GM19468 (cell line): Measurements from ENCODE around the gene ADAMTS14.
"Not testable (repeated sequence)": the region's sequence is repeated elsewhere in the genome, so short reads cannot be mapped to it uniquely, and the experiment has no call there.

Source experiments
- ATAC-seq: cut with Tn5 transposase; IDR thresholded peaks from one replicate; pipeline ENCODE4 v1.9.1; 2021; ENCODE audit warnings: mild to moderate bottlenecking, moderate library complexity, moderate number of reproducible peaks; ENCODE audit not compliant: unreplicated experiment; ENCODE audit errors: extremely low read depth

The ADAMTS14 gene

GRCh38 chr10:70765794-70766594 is 93.7 kb downstream of the ADAMTS14 start:
- no peak for ATAC-seq

GRCh38 chr10:70768026-70768685 is 95.8 kb downstream of the ADAMTS14 start:
- ATAC-seq, result not testable (repeated sequence)

GRCh38 chr10:70769121-70769520 is 96.8 kb downstream of the ADAMTS14 start:
- ATAC-seq, result no peak

- no peak for ATAC-seq
Observed at GRCh38 chr10:70770001-70770400, 97.7 kb downstream of the ADAMTS14 start.

- ATAC-seq, result not testable (repeated sequence)
Observed at GRCh38 chr10:70770516-70770915, 98.2 kb downstream of the ADAMTS14 start.

- no peak for ATAC-seq
Observed at GRCh38 chr10:70771311-70772194, 99.2 kb downstream of the ADAMTS14 start.

GRCh38 chr10:70772627-70773026 is 100.3 kb downstream of the ADAMTS14 start:
- ATAC-seq, result no peak

- no peak for ATAC-seq
Observed at GRCh38 chr10:70773461-70773860, 101.2 kb downstream of the ADAMTS14 start.

- ATAC-seq, result no peak
Observed at GRCh38 chr10:70773965-70774809, 101.9 kb downstream of the ADAMTS14 start.

GRCh38 chr10:70774810-70775678 is 102.7 kb downstream of the ADAMTS14 start:
- ATAC-seq, result no peak

- ATAC-seq, result no peak
Observed at GRCh38 chr10:70775679-70776454, 103.6 kb downstream of the ADAMTS14 start.

- ATAC-seq, result no peak
Observed at GRCh38 chr10:70776455-70777005, 104.2 kb downstream of the ADAMTS14 start.

- no peak for ATAC-seq
Observed at GRCh38 chr10:70777063-70777875, 105.0 kb downstream of the ADAMTS14 start.

- ATAC-seq, result no peak
Observed at GRCh38 chr10:70778267-70778924, 106.1 kb downstream of the ADAMTS14 start.

- ATAC-seq, result no peak
Observed at GRCh38 chr10:70779088-70779487, 106.8 kb downstream of the ADAMTS14 start.
